ENCODE results near the gene KNCN.

The KNCN gene

GRCh38 chr1:46546210-46546609 is 5.2 kb downstream of the KNCN start:
- Mint-ChIP-seq H3K36me3 (ENCODE audit: low read depth) (no peaks in the 10 kb centered on the region), H3K4me1 (peaks cover 29% of the 10 kb centered on the region), H3K27me3 (ENCODE audit: low read depth, poor library complexity) (peaks cover 90% of the 10 kb centered on the region), H3K9me3 (peaks cover 4% of the 10 kb centered on the region), H3K4me3 (no peak overlapping the region), H3K27ac (no peak overlapping the region)
- TF ChIP-seq CTCF (IDR thresholded peaks at IDR 0.05), result no peak
- no peak for DNase-seq

GRCh38 chr1:46545784-46546183 is 5.7 kb downstream of the KNCN start:
- no peak overlapping the region for H3K4me3 Mint-ChIP-seq
- H3K27ac Mint-ChIP-seq, result no peak overlapping the region
- H3K9me3 Mint-ChIP-seq, result peaks cover 4% of the 10 kb centered on the region
- peaks cover 27% of the 10 kb centered on the region for H3K4me1 Mint-ChIP-seq
- H3K36me3 Mint-ChIP-seq (ENCODE audit: low read depth), result no peaks in the 10 kb centered on the region
- TF ChIP-seq CTCF (IDR thresholded peaks at IDR 0.05), result no peak
- DNase-seq, result no peak
- peaks cover 90% of the 10 kb centered on the region for H3K27me3 Mint-ChIP-seq (ENCODE audit: low read depth, poor library complexity)

- Mint-ChIP-seq H3K36me3 (ENCODE audit: low read depth) (no peaks in the 10 kb centered on the region), H3K4me1 (peaks cover 17% of the 10 kb centered on the region), H3K27ac (no peak overlapping the region), H3K9me3 (peaks cover 4% of the 10 kb centered on the region), H3K27me3 (ENCODE audit: low read depth, poor library complexity) (peaks cover 90% of the 10 kb centered on the region), H3K4me3 (no peak overlapping the region)
- no peak for DNase-seq
- no peak for TF ChIP-seq CTCF (IDR thresholded peaks at IDR 0.05)
Observed at GRCh38 chr1:46544561-46545240, 6.7 kb downstream of the KNCN start.

- no peak for TF ChIP-seq CTCF (IDR thresholded peaks at IDR 0.05)
- H3K27ac Mint-ChIP-seq, result no peak overlapping the region
Observed at GRCh38 chr1:46543761-46544560, 7.5 kb downstream of the KNCN start.

GRCh38 chr1:46543382-46543760 is 8.1 kb downstream of the KNCN start:
- Mint-ChIP-seq H3K4me3 (peak overlapping the region; percentile 45), H3K27me3 (ENCODE audit: low read depth, poor library complexity) (peaks cover 96% of the 10 kb centered on the region), H3K9me3 (peaks cover 5% of the 10 kb centered on the region), H3K27ac (no peak overlapping the region), H3K36me3 (ENCODE audit: low read depth) (no peaks in the 10 kb centered on the region), H3K4me1 (peaks cover 10% of the 10 kb centered on the region)
- DNase-seq, result no peak
- TF ChIP-seq CTCF (IDR thresholded peaks at IDR 0.05), result no peak

More at GRCh38 chr1:46543761-46544560, 7.5 kb downstream of the KNCN start:
- peak overlapping the region; percentile 77 for H3K4me3 Mint-ChIP-seq
- H3K36me3 Mint-ChIP-seq (ENCODE audit: low read depth), result no peaks in the 10 kb centered on the region
- H3K9me3 Mint-ChIP-seq, result peaks cover 4% of the 10 kb centered on the region
- peak; percentile 47 for DNase-seq
- peaks cover 10% of the 10 kb centered on the region for H3K4me1 Mint-ChIP-seq
- H3K27me3 Mint-ChIP-seq (ENCODE audit: low read depth, poor library complexity), result peaks cover 90% of the 10 kb centered on the region
